Endometrial microvascular endothelial cells (primary cell): ENCODE results near the gene SELENOS. TPM values are rescaled to one million over a fixed set of nuclear protein-coding genes. Genes with fewer than 3 reads are reported as not detected.

ENCODE experiments used
- in situ Hi-C: cut with HindIII; loops from 2 replicates; pipeline ENCODE4 v1.10.0; 2017; ENCODE audit warnings: low sequenced_read_pairs, low pct_unique_long_range_greater_than_20kb; ENCODE audit errors: inconsistent ontology term
- total RNA-seq: library from RNA; depleted of rRNA; stranded (reverse); fragments of >200 nt; gene quantifications from one replicate; pipeline ENCODE4 v1.2.3, GENCODE V29; 2015; ENCODE audit errors: inconsistent ontology term

SELENOS gene
- total RNA-seq, 1 donor from 2014 or later = 44.6 TPM

- in situ Hi-C loops = loop anchor here (5.0 kb wide), 1 partner anchor 35 kb away; no protein-coding TSS in a partner anchor
Measured at GRCh38 chr15:101242160-101242998, 34.9 kb downstream of the SELENOS start.

DNA sequence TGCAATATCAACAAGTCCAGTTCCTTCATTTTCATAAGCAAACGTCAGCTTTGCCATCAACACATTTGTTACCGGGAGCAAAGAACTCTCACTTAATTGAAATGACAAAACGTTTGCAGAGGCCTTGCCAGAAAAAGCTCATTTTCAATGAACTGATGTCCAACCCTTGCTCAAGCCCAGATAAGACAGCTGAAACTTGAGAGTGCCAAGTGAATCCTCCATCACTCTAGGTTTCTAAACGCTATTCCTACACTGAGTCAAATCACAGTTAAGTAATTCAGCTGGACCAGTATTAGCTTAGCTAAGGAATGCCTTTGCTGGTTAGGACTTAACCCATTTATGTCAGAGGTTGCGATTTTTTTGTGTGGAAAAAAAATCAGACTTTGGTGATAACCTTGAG, 36.9 kb downstream of the SELENOS start:
- in situ Hi-C loops = loop anchor here (5.0 kb wide), 1 partner anchor 33 kb away; no protein-coding TSS in a partner anchor

- in situ Hi-C loops = loop anchor here (5.0 kb wide), 1 partner anchor 32 kb away; no protein-coding TSS in a partner anchor
Measured at GRCh38 chr15:101239724-101240136, 37.6 kb downstream of the SELENOS start.

- in situ Hi-C loops = no loop called here
Measured at GRCh38 chr15:101237251-101237650, 40.0 kb downstream of the SELENOS start.

DNA sequence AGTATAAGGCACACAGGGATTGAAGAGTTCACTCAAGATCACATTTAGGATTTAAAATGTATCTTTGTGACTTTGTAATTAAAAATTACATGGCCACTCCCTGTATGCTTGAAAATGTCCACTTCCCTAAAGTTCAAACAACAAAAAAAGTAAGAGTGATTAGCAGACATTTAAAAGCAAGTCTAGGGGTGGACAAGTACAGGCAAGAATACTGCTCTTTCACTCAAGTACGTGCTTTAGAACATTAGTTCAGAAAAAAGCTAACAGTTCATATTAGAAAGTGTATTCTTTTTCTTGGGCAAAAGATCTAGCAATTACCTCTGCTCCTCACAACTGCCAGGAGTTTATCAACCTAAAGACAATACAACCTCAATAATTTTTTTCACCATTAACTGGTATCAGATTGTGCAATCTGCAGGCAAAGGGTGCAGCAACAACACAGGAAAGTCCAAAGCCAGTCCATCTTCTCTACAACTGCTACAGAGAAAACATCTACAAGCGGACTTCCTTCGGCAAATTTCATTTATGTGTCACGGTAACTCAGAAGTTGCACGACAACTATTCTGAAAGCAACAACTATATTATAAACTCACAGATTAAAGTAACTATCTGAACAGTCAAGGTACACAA, 43.5 kb downstream of the SELENOS start:
- in situ Hi-C loops = no loop called here

DNA sequence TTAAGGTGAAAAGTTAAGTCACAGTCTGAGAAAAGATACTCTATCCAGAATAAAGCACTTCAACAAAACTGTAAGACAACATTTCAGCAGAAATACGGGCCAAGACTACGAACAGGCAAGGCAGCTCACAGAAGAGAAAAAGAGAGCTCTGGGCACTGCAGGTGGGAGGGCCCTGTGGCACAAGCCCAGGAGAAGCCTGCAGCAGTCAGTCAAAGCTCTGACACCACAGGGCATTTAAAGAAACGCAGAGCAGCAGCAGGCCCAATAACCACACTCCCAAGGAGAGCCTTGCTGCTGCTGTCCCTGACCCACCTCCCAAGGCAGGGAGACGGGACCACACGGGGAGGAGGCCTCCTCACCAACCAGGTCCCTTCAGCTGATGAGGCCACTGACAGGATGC, 44.6 kb downstream of the SELENOS start:
- in situ Hi-C loops = no loop called here

GRCh38 chr15:101228313-101228712, 49.0 kb downstream of the SELENOS start:
- in situ Hi-C loops = no loop called here

DNA sequence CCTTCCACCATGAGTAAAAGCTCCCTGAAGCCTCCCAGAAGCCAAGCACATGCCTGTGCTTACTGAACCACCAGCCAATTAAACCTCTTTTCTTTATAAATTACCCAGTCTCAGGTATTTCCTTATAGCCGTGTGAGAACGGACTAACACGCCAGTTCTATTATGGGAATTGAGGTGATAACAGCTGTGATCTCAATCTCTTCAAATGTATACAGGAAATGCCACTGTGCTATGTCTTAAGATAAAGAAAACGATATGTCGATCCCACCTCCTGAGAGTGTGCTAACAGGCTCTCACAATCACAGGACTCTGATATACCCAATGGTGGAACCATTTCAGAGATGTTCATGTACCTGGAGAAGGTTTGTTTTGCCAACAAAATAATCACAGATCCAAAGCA, 51.6 kb downstream of the SELENOS start:
- in situ Hi-C loops = no loop called here

Other genes with a start within 250 kb of the SELENOS start
- 35.7 TPM for gene CHSY1, start 25.4 kb downstream of the SELENOS start, total RNA-seq
- 59.7 TPM for gene SNRPA1, start 17.8 kb upstream of the SELENOS start, total RNA-seq
- not detected for gene PCSK6, start 212.2 kb upstream of the SELENOS start, total RNA-seq